Tongue (tissue), 2 donors: ENCODE measurements around the gene HNRNPD. TPM values are rescaled to one million over a fixed set of nuclear protein-coding genes. Genes with fewer than 3 reads are reported as not detected.

Source experiments
- small RNA-seq: library from RNA; depleted of rRNA; stranded (forward); fragments of <200 nt; gene quantifications from one replicate; pipeline ENCODE3, GENCODE V24; 2014; ENCODE audit warnings: low replicate concordance
- total RNA-seq: library from RNA; depleted of rRNA; stranded (reverse); fragments of >200 nt; gene quantifications from one replicate; pipeline ENCODE4 v1.2.3, GENCODE V29; 2014

The HNRNPD gene
- total RNA-seq, 1 donor from 2014 or later, result 103 TPM

Small RNA genes lying within 50 kb of the gene (small RNA-seq; reads per million reads assigned to genes)
- gene RF00150, result not detected

Other genes starting within 250 kb of the HNRNPD start
- 303 TPM for gene HNRNPDL, start 56.5 kb upstream of the HNRNPD start, total RNA-seq
- 32.2 TPM for gene ENOPH1, start 56.6 kb upstream of the HNRNPD start, total RNA-seq
- gene TMEM150C, start 188.0 kb upstream of the HNRNPD start, total RNA-seq, result 6.4 TPM